WTC11 (cell line): ENCODE measurements around the gene URB1. TPM values are rescaled to one million over a fixed set of nuclear protein-coding genes. Genes with fewer than 3 reads are reported as not detected.

Experiments used
- ATAC-seq: fragments of 200-7000 bp; cut with Tn5 transposase; 2 replicates; pipeline ENCODE4 v1.10.0; 2021; ENCODE audit warnings: mild to moderate bottlenecking, moderate library complexity
- CTCF ChIA-PET: fragments of 300-600 bp; sonication (Branson Sonifier 250); formaldehyde crosslinking; loops from one replicate; lab custom pipeline; 2021; ENCODE audit warnings: antibody characterized with exemption; lab: Charles Lee
- POLR2A ChIA-PET: fragments of 350-600 bp; sonication (Branson Sonifier 250); formaldehyde crosslinking; loops from one replicate; lab custom pipeline; 2021; ENCODE audit warnings: antibody characterized with exemption; lab: Charles Lee
- DNase-seq: peaks from one replicate; pipeline ENCODE4 v3.0.0; 2021; ENCODE audit warnings: low spot score
- H3K27ac Mint-ChIP-seq: 2 replicates; pipeline ENCODE4 v1.8.0; 2021; ENCODE audit warnings: mixed read lengths
- H3K27me3 Mint-ChIP-seq: 2 replicates; pipeline ENCODE4 v1.8.0; 2021; ENCODE audit warnings: low read depth, mild to moderate bottlenecking, moderate library complexity, mixed read lengths
- H3K36me3 Mint-ChIP-seq: 2 replicates; pipeline ENCODE4 v1.8.0; 2021; ENCODE audit warnings: mixed read lengths
- H3K4me1 Mint-ChIP-seq: 2 replicates; pipeline ENCODE4 v1.8.0; 2022; ENCODE audit warnings: mixed read lengths
- H3K4me3 Mint-ChIP-seq: 2 replicates; pipeline ENCODE4 v1.8.0; 2021; ENCODE audit warnings: mild to moderate bottlenecking, moderate library complexity, mixed read lengths
- H3K9me3 Mint-ChIP-seq: 2 replicates; pipeline ENCODE4 v1.8.0; 2021; ENCODE audit warnings: mixed read lengths
- CBFB ChIP-seq: sonication (generic); formaldehyde crosslinking; IDR thresholded peaks from 2 replicates; pipeline ENCODE4 v1.8.1; 2022; ENCODE audit warnings: mild to moderate bottlenecking, low read depth, missing genetic modification reagents
- EMX1 ChIP-seq: fragments of 250-450 bp; sonication (Bioruptor Pico); IDR thresholded peaks from 2 replicates; pipeline ENCODE4 v1.8.0; 2021; ENCODE audit warnings: mild to moderate bottlenecking
- ETV6 ChIP-seq: sonication (generic); formaldehyde crosslinking; IDR thresholded peaks from 2 replicates; pipeline ENCODE4 v1.8.1; 2022; ENCODE audit warnings: mild to moderate bottlenecking, missing genetic modification reagents
- FOXP4 ChIP-seq: sonication (generic); formaldehyde crosslinking; IDR thresholded peaks from 2 replicates; pipeline ENCODE4 v1.8.0; 2022; ENCODE audit warnings: mild to moderate bottlenecking, missing genetic modification reagents
- SMAD4 ChIP-seq: sonication (generic); formaldehyde crosslinking; IDR thresholded peaks from 2 replicates; pipeline ENCODE4 v1.8.0; 2022; ENCODE audit warnings: mild to moderate bottlenecking, missing genetic modification reagents
- TP53 ChIP-seq: sonication (generic); formaldehyde crosslinking; IDR thresholded peaks from 2 replicates; pipeline ENCODE4 v1.8.1; 2023; ENCODE audit warnings: mild to moderate bottlenecking, missing genetic modification reagents
- ZBTB21 ChIP-seq: sonication (generic); formaldehyde crosslinking; IDR thresholded peaks from 2 replicates; pipeline ENCODE4 v1.8.1; 2023; ENCODE audit warnings: mild to moderate bottlenecking, missing genetic modification reagents, borderline replicate concordance
- ZNF138 ChIP-seq: sonication (generic); formaldehyde crosslinking; conservative IDR thresholded peaks from 2 replicates; pipeline ENCODE4 v1.8.1; 2022; ENCODE audit warnings: mild to moderate bottlenecking, moderate library complexity, missing genetic modification reagents
- ZNF532 ChIP-seq: fragments of 250-450 bp; sonication (Bioruptor Pico); IDR thresholded peaks from 2 replicates; pipeline ENCODE4 v1.9.0; 2021; ENCODE audit warnings: mild to moderate bottlenecking, borderline replicate concordance
- total RNA-seq: library from RNA; stranded (reverse); gene quantifications from 3 replicates; pipeline ENCODE4 v1.2.3, GENCODE V29; 2021
- TF ChIP-seq, protein P1 (sequence below): sonication (generic); formaldehyde crosslinking; IDR thresholded peaks from 2 replicates; pipeline ENCODE4 v1.8.1; 2023; ENCODE audit warnings: mild to moderate bottlenecking, moderate library complexity, missing genetic modification reagents

The URB1 gene
- total RNA-seq, 1 experiment from 2014 or later: 38.7 TPM

DNA sequence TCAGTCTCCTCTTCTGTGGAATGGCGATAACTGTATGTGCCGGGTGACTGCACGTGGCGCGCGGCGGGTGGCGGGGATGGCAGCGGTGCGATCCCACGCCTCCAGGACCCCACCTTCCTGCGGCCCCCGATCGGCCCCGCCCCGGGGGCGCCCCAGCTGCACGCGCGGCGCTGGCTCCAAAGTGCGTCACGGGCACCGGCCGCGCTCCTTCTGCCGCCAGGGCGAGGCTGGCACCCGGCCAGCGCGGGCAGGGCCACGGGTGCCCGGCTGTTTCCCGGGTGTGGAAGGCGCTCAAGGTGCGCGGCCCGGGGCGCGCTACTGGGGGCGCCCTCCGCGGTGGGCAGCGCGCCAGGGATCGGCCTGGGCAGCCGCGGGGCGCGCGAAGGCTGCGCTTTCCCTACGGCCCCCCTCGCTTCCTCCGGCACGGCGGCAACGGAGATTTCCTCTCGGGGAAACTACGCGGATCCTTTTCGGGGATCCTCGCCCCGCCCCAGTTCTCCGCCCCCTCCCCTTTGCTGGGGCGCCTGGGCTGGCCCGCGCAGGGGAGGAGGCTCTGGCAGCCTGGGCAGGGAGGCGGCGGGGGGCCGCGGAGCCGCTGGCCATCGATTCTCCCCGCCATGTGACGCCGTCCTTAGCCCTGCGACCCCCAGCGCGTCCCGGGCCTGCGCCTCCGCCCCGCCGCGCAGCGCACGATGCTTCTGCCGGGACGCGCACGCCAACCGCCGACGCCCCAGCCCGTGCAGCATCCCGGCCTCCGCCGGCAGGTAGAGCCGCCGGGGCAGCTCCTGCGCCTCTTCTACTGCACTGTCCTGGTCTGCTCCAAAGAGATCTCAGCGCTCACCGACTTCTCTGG lies 19.6 kb upstream of the URB1 start, which contains the start of gene EVA1C (continued):
- TF ChIP-seq ZNF532 (CRISPR knock-in tag): no peak
- TF ChIP-seq ZBTB21: peak; percentile 63; the same call in 1 of the 2 replicates
- 0 out of 2 replicates have a peak, but pooled peaks have one; percentile 31 for TF ChIP-seq TP53 (CRISPR knock-in tag)
- TF ChIP-seq SMAD4: no peak
- TF ChIP-seq FOXP4: peak; percentile 92
- 0 out of 2 replicates have a peak, but pooled peaks have one; percentile 77 for TF ChIP-seq ETV6 (CRISPR knock-in tag)
- TF ChIP-seq EMX1: no peak
- TF ChIP-seq, protein P1, sequence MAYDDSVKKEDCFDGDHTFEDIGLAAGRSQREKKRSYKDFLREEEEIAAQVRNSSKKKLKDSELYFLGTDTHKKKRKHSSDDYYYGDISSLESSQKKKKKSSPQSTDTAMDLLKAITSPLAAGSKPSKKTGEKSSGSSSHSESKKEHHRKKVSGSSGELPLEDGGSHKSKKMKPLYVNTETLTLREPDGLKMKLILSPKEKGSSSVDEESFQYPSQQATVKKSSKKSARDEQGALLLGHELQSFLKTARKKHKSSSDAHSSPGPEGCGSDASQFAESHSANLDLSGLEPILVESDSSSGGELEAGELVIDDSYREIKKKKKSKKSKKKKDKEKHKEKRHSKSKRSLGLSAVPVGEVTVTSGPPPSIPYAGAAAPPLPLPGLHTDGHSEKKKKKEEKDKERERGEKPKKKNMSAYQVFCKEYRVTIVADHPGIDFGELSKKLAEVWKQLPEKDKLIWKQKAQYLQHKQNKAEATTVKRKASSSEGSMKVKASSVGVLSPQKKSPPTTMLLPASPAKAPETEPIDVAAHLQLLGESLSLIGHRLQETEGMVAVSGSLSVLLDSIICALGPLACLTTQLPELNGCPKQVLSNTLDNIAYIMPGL (CRISPR knock-in tag): peak; percentile 81
- TF ChIP-seq ZNF138 (CRISPR knock-in tag): 0 out of 2 replicates have a peak, but pooled peaks have one; percentile 70

- no peaks in the 10 kb centered on the region for H3K9me3 Mint-ChIP-seq
- CTCF ChIA-PET: interaction anchor here (1.2 to 4.6 kb wide), 7 partner anchors 8 to 201 kb away, joined by 3 to 24 read pairs (median 5); partner anchors contain the start of gene CFAP298
- TF ChIP-seq CBFB (CRISPR knock-in tag): 0 out of 2 replicates have a peak, but pooled peaks have one; percentile 10
- TF ChIP-seq ZNF138 (CRISPR knock-in tag): no peak
- TF ChIP-seq, protein P1 (CRISPR knock-in tag): 0 out of 2 replicates have a peak, but pooled peaks have one; percentile 2
- TF ChIP-seq, all 79 proteins: peak for 2
- ATAC-seq (peak; percentile 11), DNase-seq (peak; percentile 51)
- Mint-ChIP-seq H3K4me1 (peaks cover 35% of the 10 kb centered on the region), H3K27me3 (peaks cover 60% of the 10 kb centered on the region), H3K36me3 (no peaks in the 10 kb centered on the region), H3K4me3 (peak overlapping the region; percentile 83), H3K27ac (no peak overlapping the region)
- POLR2A ChIA-PET: interaction anchor here (1.4 kb wide), 1 partner anchor 189 kb away, joined by 4 read pairs; no protein-coding TSS in a partner anchor
Measured at GRCh38 chr21:32411350-32412161, 18.7 kb upstream of the URB1 start.
